D721Med (cell line): ENCODE results near the gene SLC9A2.

Experiments used
- DNase-seq: peaks from one replicate; pipeline ENCODE4 v3.0.0; 2011; ENCODE audit warnings: low spot score; ENCODE audit not compliant: insufficient read length
- FAIRE-seq: peaks from 2 replicates; lab custom pipeline; 2011; peaks lifted over from hg19 to GRCh38; lab: Jason Lieb, UNC
- CTCF ChIP-seq: IDR thresholded peaks from 2 replicates; pipeline ENCODE4 v1.5.1; 2012; ENCODE audit warnings: mild to moderate bottlenecking, control low read depth; ENCODE audit not compliant: insufficient read depth; ENCODE audit errors: missing control alignments

Gene SLC9A2

DNA sequence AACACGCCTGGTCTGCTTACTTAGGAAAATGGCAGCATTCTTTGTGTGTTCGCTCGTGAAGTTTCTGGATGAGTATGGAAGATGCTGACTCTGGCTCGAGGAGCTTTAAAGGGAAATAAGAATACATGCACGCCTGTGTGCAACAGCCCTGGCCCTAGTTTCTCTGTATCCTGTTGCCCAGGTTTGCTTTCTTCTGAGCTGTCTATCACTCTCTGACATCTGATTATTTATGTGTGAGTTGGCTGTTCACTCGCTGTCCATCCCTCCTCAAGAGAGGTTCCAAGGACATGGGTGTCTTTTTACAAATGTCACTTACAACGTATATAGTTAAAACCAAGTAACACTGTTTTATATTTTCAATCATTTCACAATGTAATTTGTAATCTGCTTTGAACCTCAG is 16.0 kb downstream of the SLC9A2 start:
- TF ChIP-seq CTCF: no peak
- DNase-seq (no peak), FAIRE-seq (no peak)

- FAIRE-seq (no peak), DNase-seq (no peak)
- TF ChIP-seq CTCF: no peak
Observed at GRCh38 chr2:102636283-102636907, 17.0 kb downstream of the SLC9A2 start.

DNA sequence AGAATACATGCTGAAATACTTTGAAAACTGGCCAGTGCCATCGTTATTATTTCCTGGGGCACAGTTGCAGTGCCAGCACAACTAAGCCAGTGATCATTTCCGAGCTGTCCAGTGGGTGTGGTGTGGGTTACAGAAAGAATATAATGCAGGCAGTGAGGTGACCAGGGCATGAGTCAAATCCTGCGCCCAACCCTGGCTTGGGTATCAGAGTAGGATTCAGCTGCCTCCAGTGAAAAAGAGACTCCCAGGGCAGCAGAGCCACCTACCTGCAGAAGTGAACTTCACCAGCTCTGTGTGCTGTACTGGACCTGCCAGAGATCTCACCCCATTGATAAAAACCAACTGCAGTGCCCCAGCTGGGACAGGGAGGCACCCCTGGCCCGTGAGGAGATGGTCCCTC is 18.0 kb downstream of the SLC9A2 start:
- DNase-seq (no peak), FAIRE-seq (no peak)
- TF ChIP-seq CTCF: no peak

DNA sequence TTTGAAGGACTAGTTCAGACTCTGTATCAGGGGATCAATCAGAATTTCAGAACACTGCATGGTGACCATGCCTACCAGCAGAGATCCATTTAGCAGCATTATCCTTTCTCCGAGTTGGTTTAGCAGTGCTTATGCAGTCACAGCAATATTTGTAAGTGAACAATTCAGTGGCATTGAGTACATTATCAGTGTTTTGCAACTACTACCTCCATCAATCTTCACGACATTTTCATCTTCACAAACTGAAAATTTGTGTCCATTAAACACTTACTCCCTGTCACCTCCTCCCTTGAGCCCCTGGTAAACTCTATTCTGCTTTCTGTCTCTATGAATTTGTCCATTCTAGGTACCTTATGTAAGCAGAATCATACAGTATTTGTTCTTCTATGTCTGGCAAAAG is 20.1 kb downstream of the SLC9A2 start:
- DNase-seq (no peak), FAIRE-seq (no peak)
- TF ChIP-seq CTCF: no peak

- FAIRE-seq (no peak), DNase-seq (no peak)
- TF ChIP-seq CTCF: no peak
Observed at GRCh38 chr2:102652126-102652525, 32.8 kb downstream of the SLC9A2 start.

GRCh38 chr2:102657770-102658169 is 38.4 kb downstream of the SLC9A2 start:
- FAIRE-seq (no peak), DNase-seq (no peak)
- TF ChIP-seq CTCF: no peak

DNA sequence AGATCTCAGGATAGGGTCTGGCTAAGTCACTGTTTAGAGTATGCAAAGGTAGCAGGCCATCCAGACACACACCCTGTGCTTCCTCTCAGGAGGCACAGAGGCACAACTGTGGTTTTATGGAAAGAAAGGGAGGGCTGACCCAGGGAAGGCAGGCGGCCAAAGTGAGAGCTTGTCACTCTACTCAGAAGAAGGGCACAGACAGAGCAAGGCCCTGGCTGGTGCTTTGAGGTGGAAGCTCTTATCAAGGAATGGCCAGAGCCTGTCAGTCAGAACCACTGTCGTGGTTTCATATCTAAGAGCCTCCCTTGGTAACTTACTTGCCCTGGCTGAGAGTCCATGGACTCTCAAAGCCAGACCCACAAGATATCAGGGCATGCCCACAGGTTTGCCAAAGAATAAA is 40.7 kb downstream of the SLC9A2 start:
- TF ChIP-seq CTCF: no peak
- FAIRE-seq: no peak
- DNase-seq: no peak
